ENCODE measurements around the gene BDH2. TPM values are rescaled to one million over a fixed set of nuclear protein-coding genes. Genes with fewer than 3 reads are reported as not detected.

Gene BDH2
- total and polyA plus RNA-seq, 2 experiments from 2014 or later, result 36.5 to 73.9 TPM

GRCh38 chr4:103089481-103089880 lies 10.2 kb downstream of the BDH2 start:
- no peak overlapping the region for H3K4me3 Mint-ChIP-seq
- Histone ChIP-seq H2AFZ (no peak overlapping the region), H3F3A (replicated peaks; ENCODE audit: low read depth) (no peaks in the 10 kb centered on the region), H3K79me2 (replicated peaks; ENCODE audit: insufficient read depth) (no peaks in the 10 kb centered on the region), H3K4me2 (no peak overlapping the region), H3K27ac (ENCODE audit: low read depth) (no peak overlapping the region), H3K4me1 (ENCODE audit: insufficient read depth) (no peaks in the 10 kb centered on the region), H3K27me3 (ENCODE audit: insufficient read depth) (no peaks in the 10 kb centered on the region), H3K9me2 (ENCODE audit: insufficient read depth) (no peaks in the 10 kb centered on the region), H4K20me1 (replicated peaks; ENCODE audit: insufficient read depth) (no peaks in the 10 kb centered on the region), H3K4me3 (no peak overlapping the region), H3K36me3 (ENCODE audit: insufficient read depth) (peaks cover 7% of the 10 kb centered on the region)
- no peak for DNase-seq (ENCODE audit: low spot score)
- H3K27me3 Mint-ChIP-seq (ENCODE audit: insufficient read depth, low read depth, poor library complexity), result peaks cover 2% of the 10 kb centered on the region
- peaks cover 28% of the 10 kb centered on the region for H3K36me3 Mint-ChIP-seq (ENCODE audit: low read depth)
- ATAC-seq, result no peak
- TF ChIP-seq REST (IDR thresholded peaks at IDR 0.05; ENCODE audit: unreplicated experiment), result no peak
- no peak for TF ChIP-seq CTCF (conservative IDR thresholded peaks at IDR 0.05; ENCODE audit: low read depth in 2 of 2)
- TF ChIP-seq STAT1 (IDR thresholded peaks at IDR 0.05; ENCODE audit: unreplicated experiment), result no peak
- no peak for TF ChIP-seq EZH2 (IDR thresholded peaks at IDR 0.05; ENCODE audit: low read depth, unreplicated experiment)
- TF ChIP-seq ZNF462 (CRISPR knock-in tag; IDR thresholded peaks at IDR 0.05), result no peak
- no peak for TF ChIP-seq POLR2AphosphoS5 (IDR thresholded peaks at IDR 0.05; ENCODE audit: low read depth)
- no peak for TF ChIP-seq JUNB (IDR thresholded peaks at IDR 0.05; ENCODE audit: unreplicated experiment)
- TF ChIP-seq ZNF114 (CRISPR knock-in tag; IDR thresholded peaks at IDR 0.05), result no peak
- no peak for TF ChIP-seq ETS1 (IDR thresholded peaks at IDR 0.05)
- TF ChIP-seq CREB1 (CRISPR knock-in tag; IDR thresholded peaks at IDR 0.05; ENCODE audit: low read depth), result no peak
- H3K4me1 Mint-ChIP-seq, result no peaks in the 10 kb centered on the region
- no peak overlapping the region for H3K27ac Mint-ChIP-seq
- no peaks in the 10 kb centered on the region for H3K9me3 Mint-ChIP-seq
